HG03565 (cell line): ENCODE results near the gene CFAP251.
"Not testable (repeated sequence)": the region's sequence is repeated elsewhere in the genome, so short reads cannot be mapped to it uniquely, and the experiment has no call there.

Experiments used
- ATAC-seq: cut with Tn5 transposase; IDR thresholded peaks from one replicate; pipeline ENCODE4 v1.9.1; 2021; ENCODE audit warnings: mild to moderate bottlenecking, moderate library complexity; ENCODE audit not compliant: unreplicated experiment

CFAP251 gene

GRCh38 chr12:121970581-121971300, 52.3 kb downstream of the CFAP251 start:
- ATAC-seq: no peak

DNA sequence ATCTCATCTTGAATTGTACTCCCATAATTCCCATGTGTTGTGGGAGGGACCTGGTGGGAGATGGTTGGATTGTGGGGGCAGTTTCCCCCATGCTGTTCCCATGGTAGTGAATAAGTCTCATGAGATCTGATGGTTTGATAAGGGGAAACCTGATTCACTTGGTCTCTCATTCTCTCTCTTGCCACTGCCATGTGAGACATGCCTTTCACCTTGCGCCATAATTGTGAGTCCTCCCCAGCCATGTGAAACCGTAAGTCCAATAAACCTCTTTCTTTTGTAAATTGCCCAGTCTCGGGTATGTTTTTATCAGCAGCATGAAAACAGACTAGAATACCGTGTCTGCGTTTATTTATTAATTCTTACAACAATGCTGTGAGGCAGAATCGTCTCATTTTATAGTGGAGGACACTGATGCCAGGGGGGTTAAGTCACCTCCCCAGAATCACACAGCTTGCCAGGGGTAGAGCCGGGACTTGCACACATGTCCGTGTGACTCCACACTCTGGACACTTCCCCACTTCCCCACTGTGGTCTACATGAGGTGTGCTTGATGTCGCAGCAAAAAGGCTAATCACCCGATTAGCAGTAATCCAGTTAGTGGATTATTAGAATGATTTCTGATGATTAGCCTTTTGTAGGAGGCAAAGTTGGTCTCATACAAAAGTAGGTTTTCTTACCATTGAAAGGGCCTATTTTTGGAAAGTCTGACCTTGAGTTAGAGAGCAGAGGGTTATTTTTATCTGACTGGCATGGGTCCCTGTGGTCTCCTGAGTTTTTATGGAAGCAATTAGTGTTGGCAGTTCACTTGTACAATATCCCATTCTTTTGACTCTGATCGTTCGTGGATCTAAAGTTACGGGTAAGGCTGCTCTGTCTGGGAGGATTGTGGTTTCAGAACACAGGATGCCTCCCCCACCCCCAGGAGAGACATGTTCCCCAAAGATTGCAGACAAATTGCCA, 55.9 kb downstream of the CFAP251 start:
- no peak for ATAC-seq

- ATAC-seq: no peak
Observed at GRCh38 chr12:121975021-121975420, 56.6 kb downstream of the CFAP251 start.

- no peak for ATAC-seq
Observed at GRCh38 chr12:121976950-121977349, 58.6 kb downstream of the CFAP251 start.

DNA sequence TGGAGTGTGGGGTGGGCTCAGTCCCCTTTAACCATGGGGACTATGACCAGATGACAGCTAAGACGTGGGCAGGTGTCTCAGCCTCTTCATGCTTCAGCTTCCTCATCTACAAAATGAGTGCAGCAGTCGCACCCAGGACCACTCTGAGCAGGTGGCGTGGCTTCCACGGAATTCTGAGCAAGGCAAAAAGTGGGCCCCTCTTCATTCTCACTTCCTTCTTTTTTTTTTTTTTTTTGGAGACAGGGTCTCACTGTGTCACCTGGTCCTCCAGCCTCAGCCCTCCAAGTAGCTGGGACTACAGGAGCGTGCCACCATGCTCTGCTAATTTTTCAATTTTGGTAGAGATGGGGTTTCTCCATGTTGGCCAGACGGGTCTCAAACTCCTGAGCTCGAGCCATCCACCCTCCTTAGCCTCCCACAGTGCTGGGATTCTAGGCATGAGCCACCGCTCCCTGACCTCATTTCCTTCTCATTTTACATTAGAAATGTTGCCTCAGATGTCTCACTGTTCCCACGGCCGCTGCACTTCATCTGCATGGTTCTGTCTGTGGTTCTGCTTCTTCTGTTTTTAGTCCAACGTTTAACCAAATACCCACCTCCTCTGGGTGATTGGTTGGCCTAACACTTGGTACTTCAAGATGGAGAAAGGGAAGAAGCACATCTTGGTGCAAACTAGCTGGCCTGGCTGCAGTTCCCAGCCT, 61.9 kb downstream of the CFAP251 start:
- no peak for ATAC-seq

- no peak for ATAC-seq
Observed at GRCh38 chr12:121980892-121981272, 62.5 kb downstream of the CFAP251 start.

DNA sequence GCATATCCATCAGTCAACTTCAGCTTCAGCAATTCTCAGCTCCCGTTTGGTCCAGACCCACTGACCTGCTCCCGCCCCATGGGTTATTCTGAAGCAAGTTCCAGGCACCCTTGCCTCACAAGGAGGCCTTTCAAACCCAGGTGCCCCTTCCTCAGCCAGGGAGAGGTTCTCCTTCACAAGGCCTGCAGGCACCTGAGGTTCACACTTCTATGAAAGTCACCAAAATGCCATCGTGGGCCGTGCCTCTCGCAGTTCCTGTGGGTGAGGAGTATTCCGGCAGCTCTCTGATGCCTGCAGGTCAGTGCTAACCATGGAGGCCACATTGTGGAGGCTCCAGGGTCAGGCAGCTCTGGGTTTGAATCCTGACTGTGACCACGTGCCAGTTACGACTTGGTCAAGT, 63.1 kb downstream of the CFAP251 start:
- ATAC-seq: no peak

GRCh38 chr12:121982950-121983349, 64.6 kb downstream of the CFAP251 start:
- ATAC-seq: no peak

GRCh38 chr12:121983536-121984210, 65.3 kb downstream of the CFAP251 start:
- ATAC-seq: no peak

DNA sequence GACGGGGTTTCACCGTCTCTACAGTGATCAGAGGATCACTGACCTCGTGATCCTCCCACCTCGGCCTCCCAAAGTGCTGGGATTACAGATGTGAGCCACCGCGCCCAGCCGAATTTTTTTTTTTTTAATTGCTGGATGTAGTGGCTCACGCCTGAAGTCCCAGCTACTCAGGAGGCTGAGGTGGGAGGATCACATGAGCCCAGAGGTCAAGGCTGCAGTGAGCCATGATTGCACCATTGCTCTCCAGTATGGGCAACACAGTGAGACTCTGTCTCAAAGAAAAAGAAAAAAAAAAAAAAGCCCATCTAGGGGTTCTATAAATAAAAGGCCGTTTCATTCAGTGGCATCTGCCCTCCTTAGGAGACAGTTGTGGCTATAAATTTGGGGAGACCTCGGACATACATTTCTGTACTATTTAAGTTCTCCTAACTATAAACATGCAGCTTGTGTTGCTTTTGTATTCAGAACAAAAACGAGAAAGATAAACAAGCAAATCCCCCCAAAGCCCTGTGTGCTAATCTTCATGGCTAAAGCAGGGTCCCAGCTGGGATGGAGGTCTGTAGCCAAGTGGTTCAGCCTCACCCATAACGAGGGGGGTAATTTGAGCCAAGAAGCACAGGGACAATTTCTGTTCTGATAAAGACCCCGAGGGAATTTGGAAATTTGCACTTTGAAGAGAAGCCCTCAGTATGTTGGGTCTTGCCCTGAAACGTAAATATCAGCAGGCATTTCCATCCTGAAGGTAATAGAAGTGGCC, 68.3 kb downstream of the CFAP251 start:
- no peak for ATAC-seq

GRCh38 chr12:121988519-121988918, 70.1 kb downstream of the CFAP251 start:
- ATAC-seq: not testable (repeated sequence)

- no peak for ATAC-seq
Observed at GRCh38 chr12:121989276-121990113, 71.1 kb downstream of the CFAP251 start.

- no peak for ATAC-seq
Observed at GRCh38 chr12:121990114-121990647, 71.8 kb downstream of the CFAP251 start.

DNA sequence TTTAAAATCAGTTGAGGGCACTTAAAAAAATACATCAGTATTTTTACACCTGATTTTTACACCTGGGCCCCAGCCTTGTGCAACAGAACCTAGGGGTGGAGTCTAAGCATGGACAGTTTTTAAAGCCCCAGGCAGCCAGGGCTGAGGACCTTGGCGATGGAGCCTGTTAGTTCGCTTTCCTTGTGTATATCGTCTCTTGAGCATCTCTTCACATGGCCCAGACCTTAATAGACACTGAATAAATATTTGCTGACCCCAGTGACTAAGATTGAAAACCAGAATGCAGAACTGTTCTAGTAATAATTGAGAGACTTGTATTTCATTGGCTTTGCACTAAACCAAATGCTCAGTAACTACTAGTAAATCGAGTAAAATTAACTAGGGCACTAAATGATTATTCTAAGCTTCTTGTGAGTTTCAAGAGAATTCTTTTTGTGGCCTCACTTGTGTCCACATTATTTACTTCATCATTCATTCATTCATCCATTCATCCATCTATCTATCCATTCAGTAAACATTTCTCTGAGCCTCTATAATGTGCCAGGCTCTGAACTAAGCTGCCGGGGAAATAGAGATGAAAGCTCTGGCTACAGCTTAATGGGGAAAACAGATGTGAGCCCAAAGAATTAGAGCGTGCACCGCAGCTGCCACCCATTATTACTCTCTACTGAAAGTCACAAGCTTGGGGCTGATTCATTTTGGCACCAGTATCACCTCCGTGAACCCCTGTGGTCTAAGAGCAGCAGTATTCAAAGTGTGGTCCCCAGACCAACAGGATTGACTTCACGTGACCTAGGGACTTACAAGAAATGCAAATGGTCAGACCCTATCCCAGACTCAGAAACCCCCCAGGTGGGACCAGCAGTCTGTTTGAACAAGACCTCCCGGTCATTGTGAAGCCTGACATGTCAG, 72.6 kb downstream of the CFAP251 start:
- ATAC-seq: peak; percentile 67

- peak; percentile 77 for ATAC-seq
Observed at GRCh38 chr12:121992059-121992879, 73.9 kb downstream of the CFAP251 start.

- no peak for ATAC-seq
Observed at GRCh38 chr12:121996050-121996944, 77.9 kb downstream of the CFAP251 start.
